HepG2 (cell line): ENCODE data around the gene STK10. TPM values are rescaled to one million over a fixed set of nuclear protein-coding genes. Genes with fewer than 3 reads are reported as not detected.

Experiments
- ARNTL ChIP-seq: sonication (generic); formaldehyde crosslinking; IDR thresholded peaks from 2 replicates; pipeline ENCODE4 v1.4.0; 2020; ENCODE audit warnings: mild to moderate bottlenecking, missing genetic modification reagents
- BCL3 ChIP-seq: sonication (generic); formaldehyde crosslinking; IDR thresholded peaks from 2 replicates; pipeline ENCODE4 v1.5.1; 2020; ENCODE audit warnings: mild to moderate bottlenecking, missing genetic modification reagents, moderate library complexity
- CEBPZ ChIP-seq: IDR thresholded peaks from 2 replicates; pipeline ENCODE4 v1.6.1; 2012; ENCODE audit warnings: low read length, improper control_type of control experiment
- EP300 ChIP-seq, 3 experiments: sonication (generic) in 1 of 3; formaldehyde crosslinking in 1 of 3; IDR thresholded peaks; 2 replicates each; pipeline versions ENCODE4 v1.5.1 to v1.6.1; 2011 to 2020; ENCODE audit warnings: low read depth in 2 of 3, low read length in 2 of 3, borderline replicate concordance in 1 of 3, improper control_type of control experiment in 1 of 3, mild to moderate bottlenecking in 1 of 3, missing genetic modification reagents in 1 of 3, moderate library complexity in 1 of 3
- HMGXB3 ChIP-seq: sonication (generic); formaldehyde crosslinking; IDR thresholded peaks from 2 replicates; pipeline ENCODE4 v1.4.0; 2020; ENCODE audit warnings: missing genetic modification reagents, borderline replicate concordance
- MATR3 ChIP-seq: sonication (generic); formaldehyde crosslinking; IDR thresholded peaks from 2 replicates; pipeline ENCODE4 v1.4.0; 2020; ENCODE audit warnings: missing genetic modification reagents
- PHF8 ChIP-seq: sonication (generic); formaldehyde crosslinking; IDR thresholded peaks from 2 replicates; pipeline ENCODE4 v1.5.0; 2020; ENCODE audit warnings: missing genetic modification reagents
- PRDM10 ChIP-seq: sonication (generic); formaldehyde crosslinking; IDR thresholded peaks from 2 replicates; pipeline ENCODE4 v1.4.0; 2020; ENCODE audit warnings: low read depth, missing genetic modification reagents
- ZBTB26 ChIP-seq: IDR thresholded peaks from 2 replicates; pipeline ENCODE4 v1.6.1; 2016; ENCODE audit warnings: missing compliant biosample characterization, missing genetic modification reagents, borderline replicate concordance
- ZNF225 ChIP-seq: sonication (generic); formaldehyde crosslinking; IDR thresholded peaks from 2 replicates; pipeline ENCODE4 v1.4.0; 2020; ENCODE audit warnings: mild to moderate bottlenecking, missing genetic modification reagents
- ZNF30 ChIP-seq: sonication (generic); formaldehyde crosslinking; IDR thresholded peaks from 2 replicates; pipeline ENCODE4 v1.5.0; 2020; ENCODE audit warnings: mild to moderate bottlenecking, missing genetic modification reagents
- ZNF678 ChIP-seq: sonication (generic); formaldehyde crosslinking; IDR thresholded peaks from 2 replicates; pipeline ENCODE4 v1.4.0; 2020; ENCODE audit warnings: mild to moderate bottlenecking, missing genetic modification reagents
- polyA plus RNA-seq, 8 experiments: library from polyadenylated mRNA; depleted of rRNA in 3 of 8; stranded (reverse) in 7 of 8; unstranded in 1 of 8; fragments of >200 nt; fragmentation: Illumina TruSeq in 4 of 8; extraction: Trizol in 4 of 8; gene quantifications; 2 replicates each; pipeline versions ENCODE4 v1.2.1 to v1.2.3, GENCODE V29; 2011 to 2016; ENCODE audit warnings: low read depth in 4 of 8, missing spikeins in 1 of 8, mixed read lengths in 1 of 8; ENCODE audit not compliant: insufficient read depth in 1 of 8
- total RNA-seq, 5 experiments: library from RNA; depleted of rRNA; stranded (reverse); fragments of >200 nt; fragmentation: Illumina TruSeq; extraction: Trizol; gene quantifications; 2 replicates each; pipeline ENCODE4 v1.2.3, GENCODE V29; 2016; ENCODE audit warnings: low read depth in 1 of 5

STK10 gene
- total and polyA plus RNA-seq, 2 of the 13 experiments (the other 11 are each of a cell fraction or from before 2014, with no cell fraction given): 7.0 to 7.2 TPM

- TF ChIP-seq BCL3 (CRISPR knock-in tag) (no peak), EP300 (IDR thresholded peaks at IDR 0.05; ENCODE audit: low read depth in 2 of 2, low read length in 2 of 2) (no peak), EP300 (CRISPR knock-in tag; IDR thresholded peaks at IDR 0.05; ENCODE audit: borderline replicate concordance) (no peak), ZNF678 (CRISPR knock-in tag) (peak; percentile 70; the same call in 1 of the 2 replicates), ZBTB26 (CRISPR knock-in tag) (no peak), PHF8 (CRISPR knock-in tag) (peak; percentile 55; the same call in 1 of the 2 replicates), ZNF225 (CRISPR knock-in tag) (0 out of 2 replicates have a peak, but pooled peaks have one; percentile 31), HMGXB3 (CRISPR knock-in tag) (no peak), ZNF30 (CRISPR knock-in tag) (no peak), PRDM10 (CRISPR knock-in tag) (no peak), CEBPZ (no peak), MATR3 (CRISPR knock-in tag) (no peak), ARNTL (CRISPR knock-in tag) (peak; percentile 32; the same call in 1 of the 2 replicates)
These were observed 649 bp downstream of the STK10 start (continued) for GRCh38 chr5:172187118-172188032.
